Fibroblast of skin of left biceps (primary cell): ENCODE data around the gene SUPT4H1.

Experiments used
- DNase-seq, 2 experiments: peaks; one replicate each; pipeline ENCODE4 v3.0.0-alpha.2; 2013; ENCODE audit warnings: low read depth in 2 of 2

The SUPT4H1 gene

DNA sequence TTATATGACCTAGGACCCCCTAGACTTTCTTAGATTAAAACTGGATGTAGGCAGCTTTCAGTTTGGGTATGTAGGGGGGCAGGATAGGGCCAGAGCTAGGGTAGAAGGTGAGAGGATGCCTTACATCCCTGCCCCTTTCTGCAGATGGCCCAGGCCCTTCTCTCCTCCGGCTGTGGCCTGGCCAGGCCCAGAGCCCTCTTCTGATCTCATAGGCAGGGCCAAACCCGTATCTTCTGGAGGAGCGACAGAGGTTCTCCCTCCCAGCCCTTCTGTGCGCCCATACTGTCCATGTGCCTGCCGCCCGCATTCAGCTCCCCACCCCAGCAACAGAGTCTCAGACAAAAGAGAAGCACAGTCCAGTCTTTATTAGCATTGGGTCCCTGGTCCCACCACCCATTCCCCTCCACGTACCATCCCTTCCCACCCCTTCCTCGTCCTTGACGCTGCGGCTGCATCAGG, 21.4 kb downstream of the SUPT4H1 start:
- no peak for DNase-seq

DNA sequence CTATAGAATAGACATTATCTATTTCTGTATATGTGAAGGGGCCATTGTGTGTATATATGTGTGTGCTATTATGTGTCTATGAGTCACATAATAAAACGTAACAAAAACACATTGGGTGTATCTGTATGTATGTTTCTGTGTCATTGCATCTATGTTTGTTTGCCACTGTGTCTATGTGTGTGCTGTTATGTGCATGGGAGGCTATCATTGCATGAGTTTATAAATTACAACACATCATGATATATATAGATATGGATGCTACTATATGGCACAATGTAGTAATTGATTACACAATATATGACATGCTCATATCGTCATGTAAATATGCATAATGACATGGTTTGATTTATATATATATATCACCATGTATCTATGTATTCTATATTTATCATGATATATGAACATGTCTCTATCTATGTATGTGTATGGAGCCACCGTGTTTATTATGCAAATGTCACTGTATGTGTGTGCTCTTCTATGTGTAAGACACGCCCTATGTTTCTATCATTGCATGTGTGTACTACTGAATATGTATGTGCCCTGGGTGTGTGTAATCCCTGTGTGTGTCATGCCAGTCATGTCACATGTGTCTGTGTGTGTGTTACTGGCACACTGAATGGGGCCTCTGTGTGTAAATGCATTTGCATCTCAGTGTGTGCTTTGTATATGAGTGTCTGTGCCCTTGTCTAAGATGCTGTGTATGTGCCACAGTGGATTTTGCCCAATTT, 22.0 kb downstream of the SUPT4H1 start:
- DNase-seq, result no peak

DNA sequence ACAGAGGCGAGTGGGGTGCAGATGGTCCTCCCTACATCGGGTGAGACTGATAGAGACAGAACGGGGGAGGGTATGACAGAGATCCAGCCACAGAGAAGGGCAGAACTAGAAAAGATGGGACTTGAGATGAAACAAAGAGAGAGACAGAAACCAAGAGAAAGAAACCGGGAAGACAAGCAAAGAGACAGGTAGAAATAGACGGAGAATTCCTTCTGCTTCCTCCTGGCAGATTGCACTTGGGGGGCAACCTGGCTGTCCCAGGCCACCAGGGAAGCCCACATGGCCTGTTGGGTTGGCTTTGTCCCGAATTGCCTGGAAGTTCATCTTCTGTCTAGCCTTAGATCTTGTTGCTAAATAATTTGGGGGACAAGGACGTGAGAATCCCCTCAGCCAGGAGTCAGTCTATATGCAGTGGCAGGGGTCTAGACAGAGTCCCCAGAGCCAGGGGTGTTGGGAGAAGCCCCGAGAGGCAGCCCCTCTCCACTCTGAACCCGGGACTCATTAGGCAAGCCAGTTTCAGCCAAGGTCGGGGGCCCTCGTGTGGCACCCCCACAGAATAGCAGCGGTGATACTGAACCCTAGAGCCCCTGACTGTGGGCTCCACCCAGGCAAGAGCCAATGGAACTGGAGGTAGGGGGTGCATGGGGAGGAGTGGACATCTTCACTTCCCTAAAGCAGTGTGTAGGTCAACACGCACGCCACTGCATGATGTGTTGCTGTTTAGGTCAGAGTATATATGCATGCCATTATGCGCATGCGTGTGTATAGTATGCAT, 22.8 kb downstream of the SUPT4H1 start:
- DNase-seq, result no peak

DNA sequence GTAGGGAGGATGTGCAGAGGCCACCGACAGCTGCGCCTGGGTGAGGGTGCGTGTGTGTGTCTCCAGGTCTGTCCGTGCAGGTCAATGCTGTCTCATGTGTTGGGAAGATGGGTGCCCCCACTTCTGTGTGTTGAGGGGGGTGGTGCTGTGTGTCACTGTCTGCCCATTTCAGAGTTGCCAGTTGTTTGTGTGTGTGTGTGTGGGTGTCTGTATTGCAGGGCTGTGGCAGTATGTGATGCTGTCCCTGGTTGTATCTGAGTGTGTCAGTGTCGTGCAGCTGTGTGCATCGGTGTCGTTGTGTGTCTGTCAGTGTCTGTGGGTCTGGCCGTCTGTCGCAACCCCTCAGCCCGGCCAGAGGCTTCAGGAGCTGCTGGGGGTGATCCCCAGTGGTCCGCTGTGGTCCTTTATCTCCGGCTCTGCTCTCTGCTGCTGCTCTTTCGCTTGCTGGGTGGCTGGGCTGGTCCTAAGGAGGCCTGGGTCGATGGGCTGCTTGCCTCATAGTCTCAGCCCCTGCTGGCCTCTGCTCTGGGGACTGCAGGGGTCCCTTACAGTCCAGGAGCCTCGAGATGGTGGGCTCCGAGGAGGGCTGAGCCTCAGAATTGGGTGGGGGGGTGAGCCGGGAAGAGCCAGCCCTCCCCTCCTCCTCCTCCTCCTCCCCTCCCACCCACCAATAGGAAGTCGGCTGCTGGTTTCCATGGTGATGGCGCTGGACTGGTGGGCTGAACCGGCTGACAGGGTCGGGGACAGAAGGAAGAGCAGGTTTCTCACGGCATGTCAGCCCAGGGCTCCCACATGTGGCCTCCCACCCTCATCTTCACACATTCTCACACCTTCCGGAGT, 23.6 kb downstream of the SUPT4H1 start, which contains the start of gene TSPOAP1:
TSS of gene TSPOAP1 (minus strand) at position 601 of the 840 bp plus-strand sequence. CDS start 875 bp downstream, outside the sequence.
- DNase-seq, result no peak

DNA sequence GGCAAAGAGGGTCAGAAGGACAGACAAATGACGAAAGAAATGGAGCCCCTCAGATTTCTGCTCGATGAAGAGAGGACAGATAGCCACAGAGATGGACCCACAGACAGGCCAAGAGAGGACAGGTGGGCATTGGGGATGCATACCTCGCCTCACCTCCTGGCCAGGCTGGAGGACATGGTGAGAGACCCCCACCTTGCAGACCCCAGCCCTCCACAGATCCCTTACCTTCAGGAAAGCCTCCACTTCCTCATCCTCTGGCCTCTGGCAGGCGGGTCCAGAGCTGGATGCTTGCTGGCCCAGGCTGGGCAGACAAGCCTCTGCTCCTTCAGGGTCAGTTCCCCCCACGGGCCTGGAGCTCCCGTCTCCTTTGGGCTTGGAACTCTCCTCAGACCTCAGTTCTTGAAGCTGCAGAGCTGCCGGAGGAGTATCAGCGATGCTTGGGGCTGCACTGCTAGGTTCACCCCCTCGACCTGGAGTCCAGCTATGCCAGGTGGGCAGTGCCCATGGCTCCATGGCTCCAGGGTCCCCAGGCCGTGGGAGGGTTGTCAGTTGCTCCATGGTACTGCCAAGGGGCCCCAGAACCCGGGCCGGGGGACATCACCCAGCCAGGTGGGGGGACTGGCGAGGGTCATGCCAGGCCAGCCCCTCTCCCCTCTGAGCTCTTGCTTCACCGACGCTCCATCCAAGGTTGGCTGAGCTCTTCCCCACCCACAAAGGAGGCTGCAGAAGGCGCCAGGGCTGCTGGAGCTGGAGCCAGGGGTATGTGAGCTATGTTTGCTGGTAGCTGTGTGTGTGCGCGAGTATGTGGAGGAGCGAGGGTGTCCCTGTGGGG, 24.4 kb downstream of the SUPT4H1 start:
- no peak for DNase-seq

DNA sequence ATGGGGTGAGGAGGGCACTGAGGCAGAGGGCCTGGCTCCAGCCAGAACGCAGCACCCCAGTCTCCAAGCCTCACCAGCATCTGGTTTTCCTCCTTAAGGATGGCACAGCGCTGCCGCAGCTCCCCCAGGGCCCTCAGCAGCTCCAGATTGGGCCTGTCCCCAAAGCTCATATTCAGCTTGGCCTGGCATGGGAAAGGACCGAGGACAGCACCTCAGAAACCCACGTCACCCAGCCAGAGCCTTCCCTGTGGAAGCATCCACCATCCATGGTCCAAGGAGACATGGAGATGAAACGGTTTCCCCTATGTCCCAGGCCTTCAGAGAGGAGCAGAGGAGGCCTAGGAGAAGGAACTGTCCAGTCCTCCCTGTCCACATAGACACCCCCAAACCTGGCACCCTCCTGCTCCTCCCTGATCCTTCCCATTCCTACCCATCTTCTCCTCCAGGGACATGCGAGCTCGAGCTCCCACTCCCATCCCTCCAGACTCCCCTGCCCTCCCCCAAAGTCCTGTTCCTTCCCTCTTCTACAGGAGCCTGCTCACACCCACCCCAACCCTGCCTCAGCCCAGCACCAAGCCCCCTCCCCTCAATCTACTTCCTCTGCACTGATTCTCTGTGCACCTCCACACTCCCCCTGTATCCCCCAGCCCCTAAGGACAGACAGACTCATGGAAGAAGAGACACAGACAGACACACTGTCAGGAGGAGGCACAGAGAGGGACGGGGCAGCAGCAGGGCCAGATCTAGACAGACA, 25.2 kb downstream of the SUPT4H1 start:
- DNase-seq, result no peak

DNA sequence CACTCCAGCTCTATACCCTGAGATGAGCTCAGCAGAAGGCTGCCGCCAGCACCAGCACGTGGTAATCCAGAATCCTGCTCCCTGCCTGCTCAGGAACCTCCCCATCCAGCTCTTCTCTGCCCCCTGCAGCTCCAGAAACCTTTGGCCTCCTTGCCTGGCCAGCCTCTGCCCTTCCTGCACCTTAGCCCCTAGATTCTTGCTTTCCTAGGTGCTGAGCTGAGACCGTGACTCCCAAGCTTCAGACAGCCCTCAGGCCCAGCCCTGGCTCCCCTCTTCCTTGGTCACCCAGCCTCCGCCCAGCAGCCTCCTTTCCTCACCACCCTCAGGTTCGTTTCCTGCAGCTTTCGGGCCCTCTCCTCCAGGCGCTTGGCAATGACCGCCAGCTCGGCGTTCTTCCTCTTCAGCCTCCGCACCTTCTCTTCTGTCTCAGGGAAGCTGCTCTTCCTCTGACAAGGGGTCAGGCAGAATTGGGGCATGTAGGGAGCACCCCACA, 26.0 kb downstream of the SUPT4H1 start:
- no peak for DNase-seq

DNA sequence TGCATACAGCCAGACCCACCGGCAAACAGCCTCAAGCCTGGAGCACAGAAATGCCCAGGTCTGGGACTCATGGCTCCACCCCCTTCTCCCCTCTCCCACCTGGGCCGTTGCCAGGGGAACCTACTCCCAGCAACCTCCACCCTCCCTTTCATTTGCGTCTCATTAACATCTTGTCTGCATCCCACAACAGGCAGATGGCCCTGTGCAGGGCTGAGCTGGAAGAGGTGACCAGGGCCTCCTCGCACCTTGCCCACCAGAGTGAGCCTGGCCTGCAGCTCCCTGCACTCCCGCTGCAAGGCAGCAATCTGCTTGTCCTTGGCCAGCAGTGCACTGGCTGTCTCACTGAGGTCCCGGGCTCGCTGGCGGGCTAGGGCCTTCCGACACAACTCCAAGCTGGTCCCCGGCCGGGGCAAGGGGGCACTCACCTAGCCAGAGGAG, 26.7 kb downstream of the SUPT4H1 start:
- no peak for DNase-seq

DNA sequence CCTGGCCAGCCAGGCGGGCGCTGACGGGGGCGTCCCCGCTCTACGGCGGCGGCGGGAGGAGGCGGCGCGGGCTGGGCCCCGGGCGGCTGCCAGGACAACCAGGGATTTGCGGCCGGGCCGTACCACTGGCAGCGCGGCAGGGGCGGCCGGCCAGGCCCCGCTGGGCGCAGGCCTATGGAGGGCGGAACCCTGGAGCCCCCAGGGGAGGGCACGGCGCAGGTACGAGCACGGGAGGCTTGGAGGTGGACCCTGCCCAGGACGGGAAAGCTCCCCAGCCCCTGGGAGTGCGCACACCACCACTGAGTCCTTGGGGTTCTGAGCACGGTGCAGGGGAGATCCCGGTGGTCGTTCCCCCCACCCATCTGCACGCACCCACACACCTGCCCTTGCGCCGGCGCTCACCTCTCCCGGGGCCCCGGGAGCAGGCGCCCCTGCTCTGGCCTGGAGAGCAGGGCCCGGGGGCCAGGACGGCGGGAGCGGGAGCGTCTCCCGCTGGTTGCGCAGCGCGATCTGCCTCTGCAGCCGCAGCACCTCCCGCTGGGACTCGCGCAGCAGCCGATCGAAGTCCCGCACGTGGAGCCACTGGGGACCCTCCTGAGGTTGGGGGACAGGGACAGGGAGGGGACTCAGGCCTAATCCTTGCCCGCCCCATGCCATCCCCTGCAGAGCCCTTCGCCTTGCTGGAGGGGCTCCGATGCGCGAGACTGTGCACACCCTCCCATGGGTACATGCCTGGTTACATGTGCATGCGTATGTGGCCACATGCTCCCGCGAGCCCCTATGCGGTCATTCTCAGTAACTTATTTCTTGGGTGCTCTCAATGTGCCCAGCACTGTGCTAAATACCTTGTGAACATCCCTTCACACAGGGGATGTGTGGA, 27.4 kb downstream of the SUPT4H1 start:
- DNase-seq, result no peak

DNA sequence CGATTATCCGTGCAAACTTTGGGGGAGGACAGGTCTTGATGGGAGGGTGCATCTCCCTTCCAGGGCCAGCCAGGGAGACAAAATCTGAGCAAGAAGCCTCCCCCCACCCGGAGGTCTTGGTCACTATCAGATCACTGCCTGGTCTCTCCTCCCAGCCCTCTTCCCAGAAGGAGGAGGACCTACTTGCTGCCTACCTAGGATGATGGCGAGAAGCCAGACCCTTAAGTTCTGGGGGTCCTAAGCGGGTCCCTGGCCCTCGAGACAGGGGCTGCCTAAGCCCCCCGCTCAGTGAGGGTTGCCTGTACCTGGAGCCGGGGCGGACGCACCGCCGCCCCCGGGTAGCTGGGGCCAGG, 28.0 kb downstream of the SUPT4H1 start:
- DNase-seq, result no peak

DNA sequence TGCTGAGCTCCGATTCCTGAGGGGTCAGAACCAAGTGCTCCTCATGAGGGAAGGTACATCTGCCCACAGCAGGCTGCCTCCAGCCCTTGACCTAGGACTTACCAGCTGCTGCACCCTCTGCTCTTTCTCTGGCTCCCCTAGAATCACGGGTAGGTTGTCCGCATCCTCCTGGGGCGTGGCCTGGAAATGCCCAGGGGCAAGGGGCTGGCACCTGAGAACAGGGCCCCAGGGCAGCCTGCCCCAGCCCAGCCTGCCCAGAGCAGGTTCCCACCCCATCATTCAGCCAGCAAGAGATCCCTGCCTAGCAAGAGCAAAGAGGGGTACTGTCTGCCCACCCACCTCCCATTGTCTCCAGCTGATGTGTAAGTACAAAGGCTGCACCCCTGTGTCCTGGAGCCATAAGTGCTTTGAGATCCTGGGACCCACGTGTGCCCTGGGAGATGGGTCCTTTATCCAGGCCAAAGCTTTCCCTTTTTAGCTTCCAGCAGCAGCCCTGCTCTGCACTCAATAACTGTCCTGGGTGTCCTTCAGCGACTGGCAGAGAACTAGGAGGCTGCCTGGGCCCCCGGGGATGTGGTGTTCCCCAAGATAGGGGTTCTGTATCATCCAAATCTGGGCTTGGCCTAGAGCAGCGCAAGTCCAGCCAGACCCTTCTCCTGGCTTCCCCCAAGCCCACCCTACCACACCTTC, 28.5 kb downstream of the SUPT4H1 start:
- no peak for DNase-seq

DNA sequence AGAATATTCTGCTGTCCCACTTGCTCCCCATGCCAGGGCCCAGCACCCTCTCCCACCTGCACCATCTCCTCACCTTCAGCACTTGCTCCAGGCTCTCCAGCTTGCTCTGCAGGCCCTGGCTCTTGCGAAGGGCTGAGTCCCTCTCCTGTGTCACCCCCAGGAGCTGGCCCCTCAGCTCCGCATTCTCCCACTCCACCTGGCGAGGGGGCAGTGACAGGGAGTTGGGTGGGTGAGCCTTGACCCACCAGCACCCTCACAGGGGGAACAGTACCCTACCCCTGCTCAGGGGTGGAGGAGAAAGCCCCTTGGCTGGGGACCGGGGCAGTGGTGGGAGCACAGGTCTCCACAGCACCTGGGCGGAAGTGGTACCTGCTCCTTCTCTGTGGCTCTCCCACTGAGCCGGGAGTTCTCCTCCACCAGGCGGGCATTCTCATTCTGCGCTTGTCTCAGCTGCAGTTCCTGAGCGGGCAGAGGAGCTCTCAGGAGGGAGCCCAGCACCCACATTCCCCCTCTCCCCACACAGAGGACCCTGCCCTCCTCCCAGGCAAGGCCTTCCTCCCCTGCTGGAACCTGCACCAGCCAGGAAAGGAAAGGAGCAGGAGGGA, 29.3 kb downstream of the SUPT4H1 start:
- DNase-seq, result no peak

DNA sequence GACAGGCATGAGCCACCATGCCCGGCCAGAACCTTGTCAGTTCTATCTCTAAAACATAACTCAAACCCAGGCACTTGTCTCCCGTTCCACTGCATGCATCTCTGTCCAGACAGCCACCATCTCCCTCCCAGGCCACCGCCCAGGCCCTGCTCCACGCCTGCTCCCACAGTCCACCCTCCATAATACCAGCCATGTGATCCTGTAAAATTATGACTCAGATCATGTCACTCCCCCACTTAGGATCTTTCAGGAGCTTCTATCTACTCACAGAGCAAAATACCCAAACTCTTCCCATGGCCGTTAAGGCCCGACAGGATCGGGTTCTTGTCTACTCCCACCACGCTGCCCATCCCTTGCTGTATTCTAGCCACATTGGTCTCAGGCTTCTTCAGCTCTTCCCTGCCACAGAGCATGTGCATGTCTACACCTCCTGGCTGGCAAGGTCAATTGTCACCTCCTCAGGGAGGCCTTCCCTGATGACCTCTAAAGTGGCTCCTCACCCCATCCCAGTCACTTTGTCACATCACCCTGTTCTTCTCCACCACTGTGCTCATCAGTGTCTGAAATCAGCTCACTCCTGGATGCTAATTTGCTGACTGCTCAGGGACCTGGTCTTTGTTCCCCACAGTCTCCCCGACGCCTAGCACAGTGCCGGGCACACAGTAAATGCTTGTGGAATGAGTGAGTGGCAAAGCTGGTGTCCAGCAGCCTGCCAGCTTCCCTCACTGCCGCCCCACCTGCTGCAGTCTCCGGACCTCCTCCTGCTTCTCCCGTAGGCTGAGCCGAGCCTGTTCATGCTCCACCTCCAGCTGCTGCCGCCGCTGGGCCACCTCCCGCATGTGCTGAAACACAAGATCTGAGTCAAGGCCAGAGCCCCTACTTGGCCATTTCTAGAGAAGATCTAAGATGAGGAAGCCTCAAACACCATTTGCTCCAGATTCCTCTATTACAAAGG, 30.2 kb downstream of the SUPT4H1 start:
- no peak for DNase-seq

DNA sequence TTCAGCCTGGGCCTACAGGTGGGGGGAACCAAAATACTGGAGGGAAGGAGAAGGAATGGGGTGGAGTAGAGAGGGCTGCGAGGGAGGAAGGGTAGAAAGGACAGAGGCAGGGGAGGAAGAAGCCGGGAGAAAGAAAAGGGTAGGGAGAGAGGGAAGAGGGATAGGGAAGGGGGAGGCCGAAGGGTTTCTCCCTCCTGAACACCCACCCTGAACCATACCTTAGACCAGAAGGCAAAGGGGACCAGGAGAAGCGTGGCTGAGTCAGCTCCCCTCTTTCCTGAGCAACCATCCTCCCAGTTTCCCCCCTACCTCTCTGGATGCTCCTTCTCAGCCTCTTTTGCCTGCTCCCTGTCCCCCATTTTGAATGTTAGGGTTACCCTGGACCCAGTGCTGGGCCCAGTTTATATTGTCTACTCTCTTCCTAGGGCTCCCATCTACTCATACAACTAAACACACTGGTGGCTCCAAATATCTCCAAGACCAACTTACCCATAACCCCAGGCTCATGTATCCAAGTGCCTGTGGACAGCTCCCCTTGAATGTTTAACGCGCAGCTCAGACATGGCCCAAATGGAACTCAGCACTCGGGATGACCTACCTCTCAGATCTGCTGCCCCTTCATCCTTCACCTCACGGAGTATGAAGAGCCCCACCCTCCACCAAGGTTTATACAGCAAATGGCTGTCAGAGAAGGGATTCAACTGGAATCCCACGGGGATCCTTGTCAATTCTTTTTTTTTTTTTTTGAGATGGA, 31.3 kb downstream of the SUPT4H1 start:
- no peak for DNase-seq

DNA sequence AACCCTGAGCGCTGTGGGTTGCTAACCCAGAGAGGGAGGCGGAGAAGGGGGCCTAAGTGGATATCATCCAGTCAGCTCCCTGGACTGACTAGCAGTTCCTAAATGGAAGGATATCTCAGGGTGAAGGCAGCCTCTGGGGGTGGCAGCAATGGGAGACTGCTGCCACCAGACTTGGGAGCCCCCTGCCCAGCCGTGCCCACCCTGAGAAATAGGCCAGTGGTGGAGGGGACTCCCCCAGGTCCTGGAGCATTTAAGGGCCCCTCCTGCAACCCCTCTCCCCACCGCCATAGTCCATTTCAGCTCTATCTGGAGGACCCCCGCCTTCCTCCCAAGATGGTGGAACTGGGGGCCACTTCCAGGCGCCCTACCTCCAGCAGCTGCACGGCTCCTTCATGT, 31.8 kb downstream of the SUPT4H1 start:
- no peak for DNase-seq
